ENCODE measurements around the gene ANKS1B.

ANKS1B gene

GRCh38 chr12:98939350-98939749 lies 1045.4 kb downstream of the ANKS1B start:
- ATAC-seq: no peak
- DNase-seq: no peak

- ATAC-seq: no peak
- DNase-seq: no peak
Measured at GRCh38 chr12:98935847-98936246, 1048.9 kb downstream of the ANKS1B start.

- no peak for ATAC-seq
- no peak for DNase-seq
Measured at GRCh38 chr12:98922871-98923270, 1061.9 kb downstream of the ANKS1B start.

- no peak for DNase-seq
- no peak for ATAC-seq
Measured at GRCh38 chr12:98918176-98918863, 1066.4 kb downstream of the ANKS1B start.

- DNase-seq (no peak), ATAC-seq (no peak)
Measured at GRCh38 chr12:98916106-98916505, 1068.6 kb downstream of the ANKS1B start.

- DNase-seq (no peak), ATAC-seq (no peak)
Measured at GRCh38 chr12:98912401-98912974, 1072.2 kb downstream of the ANKS1B start.

- no peak for DNase-seq
- ATAC-seq: no peak
Measured at GRCh38 chr12:98911396-98911795, 1073.3 kb downstream of the ANKS1B start.

- no peak for DNase-seq
- ATAC-seq: no peak
Measured at GRCh38 chr12:98909746-98910145, 1075.0 kb downstream of the ANKS1B start.

- ATAC-seq (no peak), DNase-seq (no peak)
Measured at GRCh38 chr12:98908866-98909265, 1075.9 kb downstream of the ANKS1B start.

GRCh38 chr12:98903875-98904274 lies 1080.9 kb downstream of the ANKS1B start:
- DNase-seq (no peak), ATAC-seq (no peak)

- no peak for ATAC-seq
- no peak for DNase-seq
Measured at GRCh38 chr12:98901189-98901588, 1083.5 kb downstream of the ANKS1B start.

GRCh38 chr12:98896938-98897337 lies 1087.8 kb downstream of the ANKS1B start:
- no peak for DNase-seq

GRCh38 chr12:98895086-98895651 lies 1089.6 kb downstream of the ANKS1B start:
- DNase-seq: no peak

More at GRCh38 chr12:98896938-98897337, 1087.8 kb downstream of the ANKS1B start:
- no peak for ATAC-seq

GRCh38 chr12:98894412-98895085 lies 1090.2 kb downstream of the ANKS1B start:
- DNase-seq: no peak
- no peak for ATAC-seq

More at GRCh38 chr12:98895086-98895651, 1089.6 kb downstream of the ANKS1B start:
- no peak for ATAC-seq

GRCh38 chr12:98893675-98894411 lies 1090.9 kb downstream of the ANKS1B start:
- DNase-seq (no peak), ATAC-seq (no peak)

GRCh38 chr12:98893126-98893674 lies 1091.5 kb downstream of the ANKS1B start:
- ATAC-seq (no peak), DNase-seq (no peak)

GRCh38 chr12:98885778-98886177 lies 1099.0 kb downstream of the ANKS1B start:
- DNase-seq (no peak), ATAC-seq (no peak)

- no peak for DNase-seq
- no peak for ATAC-seq
Measured at GRCh38 chr12:98883231-98883630, 1101.5 kb downstream of the ANKS1B start.

- no peak for ATAC-seq
- no peak for DNase-seq
Measured at GRCh38 chr12:98882526-98882925, 1102.2 kb downstream of the ANKS1B start.

- DNase-seq (no peak), ATAC-seq (no peak)
Measured at GRCh38 chr12:98873776-98874175, 1111.0 kb downstream of the ANKS1B start.

GRCh38 chr12:98870504-98870903 lies 1114.2 kb downstream of the ANKS1B start:
- DNase-seq (no peak), ATAC-seq (no peak)

GRCh38 chr12:98869886-98870503 lies 1114.7 kb downstream of the ANKS1B start:
- no peak for ATAC-seq
- DNase-seq: no peak
